Left renal cortex interstitium (tissue), 4 donors: Measurements from ENCODE around the gene RAB26. TPM values are rescaled to one million over a fixed set of nuclear protein-coding genes. Genes with fewer than 3 reads are reported as not detected.
A peak's percentile ranks its signal among the peaks of the same experiment; 100 is the strongest.

ENCODE experiments used
- DNase-seq, 4 donors: peaks; one replicate each; pipeline ENCODE4 v3.0.0-alpha.2; 2013; ENCODE audit warnings: low read depth in 4 of 4, low spot score in 2 of 4, missing footprints in 1 of 4
- polyA plus RNA-seq, 4 donors: library from polyadenylated mRNA; unstranded; fragments of 120-200 nt; gene quantifications; one replicate each; pipeline ENCODE4 v1.2.1, GENCODE V29; 2013; ENCODE audit not compliant: insufficient read length in 4 of 4

RAB26 gene
- polyA plus RNA-seq, 4 donors: 2.5 to 4.6 (median 3.1) TPM

- DNase-seq: peak in 3 of 4 donors; percentile 56 to 88 (median 86)
Measured at GRCh38 chr16:2135770-2136490, 12.5 kb upstream of the RAB26 start, which contains the start of gene PKD1. TSS of gene PKD1 (minus strand) at chr16:2135898. CDS start at chr16:2135689, 209 bp downstream.

- DNase-seq: no peak
Measured at GRCh38 chr16:2142942-2143877, 5.2 kb upstream of the RAB26 start.

- DNase-seq: no peak
Measured at GRCh38 chr16:2143878-2144485, 4.4 kb upstream of the RAB26 start.

GRCh38 chr16:2145843-2146242 lies 2.6 kb upstream of the RAB26 start:
- no peak for DNase-seq

GRCh38 chr16:2147378-2147777 lies 1.0 kb upstream of the RAB26 start:
- no peak for DNase-seq

- no peak for DNase-seq
Measured at GRCh38 chr16:2148714-2149629, 547 bp downstream of the RAB26 start.

- DNase-seq: no peak
Measured at GRCh38 chr16:2149630-2150417, 1.4 kb downstream of the RAB26 start.

- no peak for DNase-seq
Measured at GRCh38 chr16:2150418-2151187, 2.2 kb downstream of the RAB26 start.

- no peak for DNase-seq
Measured at GRCh38 chr16:2151188-2152091, 3.0 kb downstream of the RAB26 start.

GRCh38 chr16:2152695-2153506 lies 4.5 kb downstream of the RAB26 start:
- no peak for DNase-seq

GRCh38 chr16:2154533-2155090 lies 6.2 kb downstream of the RAB26 start:
- DNase-seq: no peak

- DNase-seq: peak; percentile 98 to 100 (median 100)
Measured at GRCh38 chr16:2155091-2155950, 6.9 kb downstream of the RAB26 start, which contains the start of gene TRAF7. TSS of gene TRAF7 (plus strand) at chr16:2155782. CDS start at chr16:2163921, 8,139 bp downstream.

GRCh38 chr16:2155977-2156848 lies 7.8 kb downstream of the RAB26 start:
- DNase-seq: no peak

GRCh38 chr16:2156849-2157224 lies 8.4 kb downstream of the RAB26 start:
- DNase-seq: no peak
